Mucosa of descending colon (tissue), 3 donors: ENCODE data around the gene TMEM266. TPM values are rescaled to one million over a fixed set of nuclear protein-coding genes. Genes with fewer than 3 reads are reported as not detected.

Experiments used
- ATAC-seq: fragments of 200-7000 bp; cut with Tn5 transposase; one replicate; pipeline ENCODE4 v1.9.1; 2020; ENCODE audit warnings: mild to moderate bottlenecking, moderate library complexity
- DNase-seq, 3 donors: peaks; one replicate each; pipeline ENCODE4 v3.0.0-alpha.2; 2020
- H3K36me3 ChIP-seq: fragments of 200-600 bp; one replicate; pipeline ENCODE4 v1.8.0; 2021; ENCODE audit warnings: low read depth, mild to moderate bottlenecking
- H3K4me1 ChIP-seq: fragments of 200-600 bp; one replicate; pipeline ENCODE4 v1.8.0; 2021; ENCODE audit warnings: low read depth, mild to moderate bottlenecking
- H3K4me3 ChIP-seq: fragments of 200-600 bp; one replicate; pipeline ENCODE4 v1.8.0; 2021; ENCODE audit warnings: mild to moderate bottlenecking
- H3K9me3 ChIP-seq: fragments of 200-600 bp; one replicate; pipeline ENCODE4 v1.8.0; 2021; ENCODE audit warnings: mild to moderate bottlenecking
- CTCF ChIP-seq: fragments of 200-600 bp; IDR thresholded peaks from one replicate; pipeline ENCODE4 v1.8.0; 2022; ENCODE audit warnings: antibody characterized with exemption, mild to moderate bottlenecking
- intact Hi-C, 2 donors: fragments of 100-400 bp; cut with DNase I in 1 of 2; cut with micrococcal nuclease in 1 of 2; formaldehyde crosslinking; loops; one replicate each; pipeline versions ENCODE4 v1.11.0 to v1.11.1; 2022; cut with DNase I, micrococcal nuclease
- total RNA-seq, 3 donors: library from RNA; stranded (reverse); fragmentation: NEBNext Ultra II Directional in 2 of 3; extraction: Animal tissue kit (Norgen Biotek cat#: 25700) in 2 of 3; gene quantifications; one replicate each; pipeline versions ENCODE4 v1.2.1 to v1.2.4, GENCODE V29; 2021 to 2023
- donor health status: DM: no; HTN: no; CAD: no; lungs with moderate emphysema.
- donor health status: DM: no; HTN: no; CAD: no.
- donor health status: DM: no; HTN: yes; CAD: no.

The TMEM266 gene
- total RNA-seq, 3 donors from 2014 or later = 0.12 to 0.16 (median 0.14) TPM

- Histone ChIP-seq H3K36me3 (no peaks in the 10 kb centered on the region), H3K4me3 (no peak overlapping the region), H3K4me1 (peaks cover 19% of the 10 kb centered on the region), H3K9me3 (no peaks in the 10 kb centered on the region)
- no peak for TF ChIP-seq CTCF
- ATAC-seq (no peak), DNase-seq (no peak)
- intact Hi-C loops = loop anchor here in 1 of 2 donors (10.0 kb wide), 1 partner anchor 125 kb away; no protein-coding TSS in a partner anchor
These were observed 140.3 kb downstream of the TMEM266 start for GRCh38 chr15:76200083-76200465.

DNA sequence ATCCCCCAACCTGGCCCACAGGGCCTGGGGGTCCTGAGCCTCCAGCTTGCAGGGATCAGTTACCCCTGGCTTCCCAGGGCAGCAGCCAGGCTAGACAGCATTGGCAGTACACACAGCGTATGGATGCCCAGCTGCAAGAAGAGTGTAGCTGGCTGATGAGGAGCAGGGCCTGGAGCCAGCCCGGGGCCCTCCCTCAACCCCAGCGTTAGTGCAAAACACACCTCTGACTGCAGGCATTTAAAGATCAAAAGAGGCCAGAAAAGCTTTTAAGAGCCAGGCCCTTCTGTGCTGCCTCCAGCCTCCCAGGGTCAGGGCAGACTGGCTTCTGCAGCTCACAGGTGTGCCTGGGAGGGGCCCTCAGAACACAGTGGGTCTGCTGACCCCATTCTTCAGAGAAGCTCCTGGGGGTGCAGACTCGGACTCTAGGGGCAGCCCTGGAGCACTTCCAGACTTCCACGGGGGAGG, 140.9 kb downstream of the TMEM266 start:
- Histone ChIP-seq H3K4me3 (no peak overlapping the region), H3K9me3 (no peaks in the 10 kb centered on the region), H3K36me3 (no peaks in the 10 kb centered on the region), H3K4me1 (peaks cover 19% of the 10 kb centered on the region)
- ATAC-seq = no peak
- no peak for DNase-seq
- intact Hi-C loops = loop anchor here in 1 of 2 donors (10.0 kb wide), 1 partner anchor 124 kb away; no protein-coding TSS in a partner anchor
- no peak for TF ChIP-seq CTCF

- TF ChIP-seq CTCF = no peak
- Histone ChIP-seq H3K4me3 (no peak overlapping the region), H3K4me1 (peaks cover 16% of the 10 kb centered on the region), H3K36me3 (no peaks in the 10 kb centered on the region), H3K9me3 (no peaks in the 10 kb centered on the region)
- no peak for DNase-seq
- no peak for ATAC-seq
- intact Hi-C loops = loop anchor here in 1 of 2 donors (10.0 kb wide), 1 partner anchor 123 kb away; no protein-coding TSS in a partner anchor
These were observed 141.9 kb downstream of the TMEM266 start for GRCh38 chr15:76201536-76202255.

- TF ChIP-seq CTCF = no peak
- Histone ChIP-seq H3K4me1 (no peaks in the 10 kb centered on the region), H3K9me3 (no peaks in the 10 kb centered on the region), H3K36me3 (no peaks in the 10 kb centered on the region), H3K4me3 (no peak overlapping the region)
- intact Hi-C loops = loop anchor here in 1 of 2 donors (10.0 kb wide), 1 partner anchor 121 kb away; no protein-coding TSS in a partner anchor
- DNase-seq (no peak), ATAC-seq (no peak)
These were observed 143.7 kb downstream of the TMEM266 start for GRCh38 chr15:76203346-76204108.

DNA sequence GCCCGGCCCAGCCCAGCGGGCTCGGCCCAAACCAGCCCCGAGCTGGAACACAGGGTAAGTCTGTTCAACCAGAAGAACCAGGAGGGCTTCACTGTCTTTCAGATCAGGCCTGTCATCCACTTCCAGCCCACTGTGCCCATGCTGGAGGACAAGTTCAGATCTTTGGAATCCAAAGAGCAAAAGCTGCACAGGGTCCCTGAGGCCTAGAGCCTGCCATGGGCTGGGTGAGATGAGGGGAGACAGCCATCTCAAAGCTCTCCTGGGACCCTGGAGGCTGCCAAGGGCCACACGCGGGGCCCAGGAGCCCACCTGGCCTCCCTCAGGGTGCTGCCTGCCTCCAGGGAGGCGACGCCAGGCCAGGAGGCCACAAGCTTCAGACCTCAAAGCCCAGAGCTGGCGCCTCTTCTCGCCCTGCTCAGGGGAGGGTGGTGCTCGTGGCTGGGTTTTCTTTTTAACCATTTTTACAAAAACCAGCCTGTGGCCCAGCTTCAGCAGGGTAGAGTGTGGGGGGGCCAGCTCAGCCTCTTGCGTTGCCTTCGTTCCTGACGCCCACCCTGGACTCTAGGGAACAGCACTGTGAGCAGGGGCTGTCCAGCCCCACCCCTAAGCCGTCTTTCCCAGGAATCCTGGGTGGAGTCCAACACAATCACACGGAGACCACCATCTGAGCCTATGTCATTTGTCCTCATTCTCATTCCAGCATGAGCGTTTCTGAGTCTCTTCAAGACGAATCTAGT, 144.5 kb downstream of the TMEM266 start:
- intact Hi-C loops = loop anchor here in 1 of 2 donors (10.0 kb wide), 1 partner anchor 121 kb away; no protein-coding TSS in a partner anchor
- no peak overlapping the region for H3K4me3 ChIP-seq
- no peaks in the 10 kb centered on the region for H3K9me3 ChIP-seq
- H3K36me3 ChIP-seq = no peaks in the 10 kb centered on the region
- no peaks in the 10 kb centered on the region for H3K4me1 ChIP-seq
- no peak for DNase-seq
- ATAC-seq = no peak
- no peak for TF ChIP-seq CTCF
